Testis (tissue), 2 donors: ENCODE data around the gene NELL1.

Experiments used
- POLR2A ChIP-seq: fragments of 450-650 bp; IDR thresholded peaks from one replicate; pipeline ENCODE4 v1.6.1; 2017; ENCODE audit warnings: antibody characterized with exemption, mild to moderate bottlenecking, moderate library complexity
- TF ChIP-seq, protein P1 (sequence below), 3 experiments: fragments of 450-650 bp in 2 of 3; fragments of 200-600 bp in 1 of 3; sonication (generic) in 1 of 3; IDR thresholded peaks; one replicate each; pipeline ENCODE4 v1.5.1; 2016 to 2019; ENCODE audit warnings: antibody characterized with exemption in 3 of 3, mild to moderate bottlenecking in 2 of 3, moderate library complexity in 1 of 3

DNA sequence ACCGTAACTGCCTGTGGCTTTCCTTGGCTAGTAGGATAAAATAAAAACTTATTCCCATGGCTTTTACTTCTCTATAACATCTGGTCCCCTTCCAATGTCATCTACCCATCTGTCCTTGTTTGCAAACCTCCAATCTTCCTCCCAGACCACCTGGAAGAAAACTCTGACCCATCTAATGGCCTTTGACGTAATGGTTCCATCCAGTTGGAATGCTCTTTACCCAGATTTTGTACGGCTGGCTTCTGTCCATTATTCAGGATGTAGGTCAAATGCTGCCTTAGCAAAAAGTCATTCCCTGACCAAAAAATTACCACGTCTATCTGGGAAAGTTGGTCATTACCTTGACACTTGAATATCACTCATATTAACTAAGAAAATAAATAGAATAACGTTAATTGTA lies 945.6 kb downstream of the NELL1 start:
- no peak for TF ChIP-seq POLR2A
- TF ChIP-seq, protein P1, sequence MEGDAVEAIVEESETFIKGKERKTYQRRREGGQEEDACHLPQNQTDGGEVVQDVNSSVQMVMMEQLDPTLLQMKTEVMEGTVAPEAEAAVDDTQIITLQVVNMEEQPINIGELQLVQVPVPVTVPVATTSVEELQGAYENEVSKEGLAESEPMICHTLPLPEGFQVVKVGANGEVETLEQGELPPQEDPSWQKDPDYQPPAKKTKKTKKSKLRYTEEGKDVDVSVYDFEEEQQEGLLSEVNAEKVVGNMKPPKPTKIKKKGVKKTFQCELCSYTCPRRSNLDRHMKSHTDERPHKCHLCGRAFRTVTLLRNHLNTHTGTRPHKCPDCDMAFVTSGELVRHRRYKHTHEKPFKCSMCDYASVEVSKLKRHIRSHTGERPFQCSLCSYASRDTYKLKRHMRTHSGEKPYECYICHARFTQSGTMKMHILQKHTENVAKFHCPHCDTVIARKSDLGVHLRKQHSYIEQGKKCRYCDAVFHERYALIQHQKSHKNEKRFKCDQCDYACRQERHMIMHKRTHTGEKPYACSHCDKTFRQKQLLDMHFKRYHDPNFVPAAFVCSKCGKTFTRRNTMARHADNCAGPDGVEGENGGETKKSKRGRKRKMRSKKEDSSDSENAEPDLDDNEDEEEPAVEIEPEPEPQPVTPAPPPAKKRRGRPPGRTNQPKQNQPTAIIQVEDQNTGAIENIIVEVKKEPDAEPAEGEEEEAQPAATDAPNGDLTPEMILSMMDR (IDR thresholded peaks at IDR 0.05), result no peak
